GM12878 (cell line): ENCODE measurements around the gene SOBP. TPM values are rescaled to one million over a fixed set of nuclear protein-coding genes. Genes with fewer than 3 reads are reported as not detected.

Experiments
- ATAC-seq: fragments of 200-7000 bp; cut with Tn5 transposase; 3 replicates; pipeline ENCODE4 v1.9.1; 2020; ENCODE audit warnings: mild to moderate bottlenecking, moderate library complexity
- BruUV-seq: library from RNA; stranded (reverse); fragments of 400-500 nt; replicated peaks from 2 replicates; lab custom pipeline; 2021; lab: Mats Ljungman, UMichigan
- CTCF ChIA-PET: fragments of 300-600 bp; sonication (Branson Sonifier 250); formaldehyde crosslinking; extraction: SDS; loops from one replicate; lab custom pipeline; 2021; ENCODE audit warnings: inconsistent platforms; lab: Yijun Ruan, JAX
- POLR2A ChIA-PET: fragments of 350-600 bp; formaldehyde crosslinking; extraction: SDS; loops from one replicate; lab custom pipeline; 2021; ENCODE audit warnings: inconsistent platforms; lab: Charles Lee
- RAD21 ChIA-PET: fragments of 300-600 bp; sonication (Branson Sonifier 250); formaldehyde crosslinking; loops from one replicate; lab custom pipeline; 2023; ENCODE audit warnings: antibody characterized with exemption; ENCODE audit not compliant: unreplicated experiment; lab: Charles Lee
- SMC1A ChIA-PET: fragments of 300-600 bp; sonication (Branson Sonifier 250); formaldehyde crosslinking; loops from one replicate; lab custom pipeline; 2023; ENCODE audit not compliant: unreplicated experiment, uncharacterized antibody; lab: Charles Lee
- DNase-seq: peaks from one replicate; pipeline ENCODE4 v3.0.0-alpha.2; 2011; ENCODE audit warnings: low read depth, low spot score
- FAIRE-seq: peaks from 3 replicates; lab custom pipeline; 2011; peaks lifted over from hg19 to GRCh38; lab: Jason Lieb, UNC
- H2AFZ ChIP-seq: 2 replicates; pipeline ENCODE4 v1.6.0; 2011; ENCODE audit warnings: low read depth, low read length, control low read depth; ENCODE audit not compliant: control insufficient read depth
- H3K27ac ChIP-seq: 2 replicates; pipeline ENCODE4 v1.5.1; 2011; ENCODE audit warnings: control low read depth; ENCODE audit not compliant: control insufficient read depth, insufficient read depth
- H3K27me3 ChIP-seq, 2 experiments: replicated peaks in 1 of 2; 2 replicates each; pipeline versions ENCODE4 v1.6.0 to v1.6.1; 2011; ENCODE audit warnings: low read length in 1 of 2; ENCODE audit not compliant: control insufficient read depth in 2 of 2, insufficient read depth in 2 of 2
- H3K36me3 ChIP-seq, 2 experiments: 2 replicates each; pipeline ENCODE4 v1.5.1; 2011; ENCODE audit warnings: low read length in 1 of 2; ENCODE audit not compliant: control insufficient read depth in 2 of 2, insufficient read depth in 2 of 2
- H3K4me1 ChIP-seq: 2 replicates; pipeline ENCODE4 v1.6.1; 2011; ENCODE audit warnings: mild to moderate bottlenecking, low read length, moderate library complexity, mixed read lengths; ENCODE audit not compliant: control insufficient read depth, insufficient read depth
- H3K4me2 ChIP-seq: 2 replicates; pipeline ENCODE4 v1.6.0; 2011; ENCODE audit warnings: control low read depth; ENCODE audit not compliant: control insufficient read depth, insufficient read depth
- H3K4me3 ChIP-seq: fragments of 200-600 bp; sonication (generic); 2 replicates; pipeline ENCODE4 v1.5.1; 2016
- H3K79me2 ChIP-seq: 2 replicates; pipeline ENCODE4 v1.6.0; 2011; ENCODE audit warnings: low read length; ENCODE audit not compliant: control insufficient read depth, insufficient read depth
- H3K9ac ChIP-seq: 2 replicates; pipeline ENCODE4 v1.8.0; 2011; ENCODE audit warnings: low read length, control low read depth, mixed read lengths; ENCODE audit not compliant: control insufficient read depth, insufficient read depth
- H3K9me3 ChIP-seq: replicated peaks from 3 replicates; pipeline ENCODE4 v1.5.1; 2011; ENCODE audit warnings: mild to moderate bottlenecking, low read length; ENCODE audit not compliant: control insufficient read depth, insufficient read depth
- H4K20me1 ChIP-seq: 2 replicates; pipeline ENCODE4 v1.6.0; 2011; ENCODE audit not compliant: control insufficient read depth, insufficient read depth
- BHLHE40 ChIP-seq, 2 experiments: fragments of 450-650 bp in 1 of 2; IDR thresholded peaks; 2 replicates each; pipeline ENCODE4 v1.6.1; 2011 to 2017; ENCODE audit warnings: low read depth in 2 of 2, borderline replicate concordance in 1 of 2, improper control_type of control experiment in 1 of 2, low read length in 1 of 2, mild to moderate bottlenecking in 1 of 2
- CBFB ChIP-seq: IDR thresholded peaks from 2 replicates; pipeline ENCODE4 v1.6.1; 2016; ENCODE audit warnings: antibody characterized with exemption, low read depth
- CBX3 ChIP-seq: fragments of 200-600 bp; sonication (generic); IDR thresholded peaks from 2 replicates; pipeline ENCODE4 v1.6.1; 2016; ENCODE audit warnings: low read depth, borderline replicate concordance
- CBX5 ChIP-seq: sonication (generic); IDR thresholded peaks from 2 replicates; pipeline ENCODE4 v1.6.1; 2016; ENCODE audit warnings: low read depth, moderate library complexity, mild to moderate bottlenecking, inconsistent platforms
- CHD4 ChIP-seq: fragments of 200-600 bp; sonication (generic); IDR thresholded peaks from 2 replicates; pipeline ENCODE4 v1.6.1; 2016; ENCODE audit warnings: mild to moderate bottlenecking
- ESRRA ChIP-seq: IDR thresholded peaks from 2 replicates; pipeline ENCODE4 v1.6.1; 2012; ENCODE audit warnings: mild to moderate bottlenecking, low read length, improper control_type of control experiment
- GABPA ChIP-seq: IDR thresholded peaks from 2 replicates; pipeline ENCODE4 v1.6.1; 2014; ENCODE audit warnings: antibody characterized with exemption, low read depth, mild to moderate bottlenecking, inconsistent platforms
- MTA3 ChIP-seq: IDR thresholded peaks from 2 replicates; pipeline ENCODE4 v1.6.1; 2012; ENCODE audit warnings: low read length, inconsistent platforms, borderline replicate concordance
- NRF1 ChIP-seq: conservative IDR thresholded peaks from 2 replicates; pipeline ENCODE4 v1.6.1; 2011; ENCODE audit warnings: mild to moderate bottlenecking, low read depth, low read length, improper control_type of control experiment
- PML ChIP-seq: IDR thresholded peaks from 2 replicates; pipeline ENCODE4 v1.6.1; 2012; ENCODE audit warnings: low read length, inconsistent platforms
- POU2F2 ChIP-seq: IDR thresholded peaks from 3 replicates; pipeline ENCODE4 v1.6.1; 2011; ENCODE audit warnings: low read depth, mild to moderate bottlenecking, low read length, borderline replicate concordance
- RFX5 ChIP-seq: IDR thresholded peaks from 2 replicates; pipeline ENCODE4 v1.6.1; 2011; ENCODE audit warnings: low read depth, low read length, improper control_type of control experiment
- SREBF1 ChIP-seq: IDR thresholded peaks from 2 replicates; pipeline ENCODE4 v1.6.1; 2012; ENCODE audit warnings: mild to moderate bottlenecking, low read length
- STAT1 ChIP-seq: fragments of 450-650 bp; conservative IDR thresholded peaks from 2 replicates; pipeline ENCODE4 v1.6.1; 2014; ENCODE audit warnings: antibody characterized with exemption, mild to moderate bottlenecking
- SUPT20H ChIP-seq: IDR thresholded peaks from 2 replicates; pipeline ENCODE4 v1.6.1; 2011; ENCODE audit warnings: low read depth, mild to moderate bottlenecking, low read length, moderate library complexity, borderline replicate concordance; ENCODE audit not compliant: control insufficient read depth
- WGBS: methylation state at CpG from one replicate; pipeline ENCODE4 v1.1.6; 2016; ENCODE audit warnings: low lambda C conversion rate; ENCODE audit not compliant: insufficient replicate concordance, insufficient coverage; ENCODE audit errors: missing lambda C conversion rate; 5-methylcytosine and 5-hydroxymethylcytosine counted together
- in situ Hi-C: fragments of 300-500 bp; cut with MboI; formaldehyde crosslinking; loops from 9 replicates; pipeline ENCODE4 v1.14.3; 2018; ENCODE audit warnings: mixed read lengths
- intact Hi-C: fragments of 100-400 bp; cut with micrococcal nuclease; formaldehyde crosslinking; loops from one replicate; pipeline ENCODE4 v1.14.2; 2022; ENCODE audit not compliant: unreplicated experiment
- polyA plus RNA-seq, 11 experiments: library from polyadenylated mRNA; depleted of rRNA in 4 of 11; unstranded in 6 of 11; stranded (reverse) in 5 of 11; fragments of >200 nt; fragmentation: Nextera tagmentation in 4 of 11; fragmentation: Illumina TruSeq in 1 of 11; extraction: Ambion mirVana in 4 of 11; extraction: Trizol in 1 of 11; gene quantifications; 1 replicate in 1 of 11; 2 replicates in 10 of 11; pipeline versions ENCODE4 v1.2.1 to v1.2.3, GENCODE V29; 2011 to 2016; ENCODE audit warnings: inconsistent platforms in 2 of 11, missing spikeins in 2 of 11, low read depth in 1 of 11
- total RNA-seq, 4 experiments: library from RNA; depleted of rRNA in 3 of 4; stranded (reverse); fragments of >200 nt in 3 of 4; fragmentation: Illumina TruSeq in 1 of 4; extraction: Trizol in 1 of 4; gene quantifications; 2 replicates each; pipeline versions ENCODE4 v1.2.1 to v1.2.3, GENCODE V29; 2013 to 2021
- TF ChIP-seq, protein P1 (sequence below): IDR thresholded peaks from 2 replicates; pipeline ENCODE4 v1.6.1; 2012; ENCODE audit warnings: low read length, inconsistent platforms
- TF ChIP-seq, protein P2 (sequence below): fragments of 450-650 bp; IDR thresholded peaks from 2 replicates; pipeline ENCODE4 v1.6.1; 2017; ENCODE audit warnings: mild to moderate bottlenecking, moderate library complexity
- TF ChIP-seq, protein P3 (sequence below): IDR thresholded peaks from 2 replicates; pipeline ENCODE4 v1.6.1; 2011; ENCODE audit warnings: mild to moderate bottlenecking, low read depth, low read length, moderate library complexity; ENCODE audit not compliant: insufficient replicate concordance
- TF ChIP-seq, protein P4 (sequence below): fragments of 450-650 bp; IDR thresholded peaks from 2 replicates; pipeline ENCODE4 v1.6.1; 2014; ENCODE audit warnings: mild to moderate bottlenecking

SOBP gene
- total and polyA plus RNA-seq, 10 of the 15 experiments (the other 5 are each of a cell fraction or from before 2014, with no cell fraction given): 0.49 to 1.9 (median 0.78) TPM

DNA sequence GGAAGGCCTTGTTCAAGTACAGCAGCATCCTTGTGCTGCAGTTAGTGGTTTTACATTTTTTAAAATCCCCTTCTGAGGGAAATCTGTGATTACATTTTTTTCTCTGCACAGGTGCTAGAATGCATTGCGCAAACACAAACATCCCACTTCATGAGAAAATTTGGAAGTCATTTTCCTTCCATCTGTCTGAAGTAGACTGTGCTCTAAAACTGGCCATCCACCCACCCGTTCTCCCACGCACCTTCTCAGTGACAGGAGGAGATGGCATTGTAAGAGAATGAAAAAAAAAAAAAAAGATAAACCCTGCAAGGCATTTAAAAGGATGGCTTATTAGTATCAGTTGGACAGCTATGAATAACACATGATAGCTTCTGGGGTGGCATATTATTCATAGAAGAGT, 65.0 kb downstream of the SOBP start:
- H3K4me1 ChIP-seq: peaks cover 3% of the 10 kb centered on the region; the same call in 1 of the 2 replicates
- ChIA-PET POLR2A (no interaction called here), RAD21 (no interaction called here), CTCF (no interaction called here), SMC1A (no interaction called here)
- no peaks in the 10 kb centered on the region for H3K36me3 ChIP-seq
- no peak overlapping the region for H3K4me3 ChIP-seq
- FAIRE-seq (no peak), ATAC-seq (no peak), DNase-seq (no peak)
- H2AFZ ChIP-seq: no peak overlapping the region
- H3K9me3 ChIP-seq: no peaks in the 10 kb centered on the region
- 86% methylated on average over 3 of the region's 3 CpGs for WGBS
- no peak for TF ChIP-seq RFX5
- TF ChIP-seq, protein P1, sequence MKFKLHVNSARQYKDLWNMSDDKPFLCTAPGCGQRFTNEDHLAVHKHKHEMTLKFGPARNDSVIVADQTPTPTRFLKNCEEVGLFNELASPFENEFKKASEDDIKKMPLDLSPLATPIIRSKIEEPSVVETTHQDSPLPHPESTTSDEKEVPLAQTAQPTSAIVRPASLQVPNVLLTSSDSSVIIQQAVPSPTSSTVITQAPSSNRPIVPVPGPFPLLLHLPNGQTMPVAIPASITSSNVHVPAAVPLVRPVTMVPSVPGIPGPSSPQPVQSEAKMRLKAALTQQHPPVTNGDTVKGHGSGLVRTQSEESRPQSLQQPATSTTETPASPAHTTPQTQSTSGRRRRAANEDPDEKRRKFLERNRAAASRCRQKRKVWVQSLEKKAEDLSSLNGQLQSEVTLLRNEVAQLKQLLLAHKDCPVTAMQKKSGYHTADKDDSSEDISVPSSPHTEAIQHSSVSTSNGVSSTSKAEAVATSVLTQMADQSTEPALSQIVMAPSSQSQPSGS: no peak
- TF ChIP-seq CBX3: no peak
- TF ChIP-seq SUPT20H: no peak
- TF ChIP-seq BHLHE40 (IDR thresholded peaks at IDR 0.05; ENCODE audit: borderline replicate concordance in 1 of 2, low read depth in 2 of 2, low read length in 1 of 2): no peak
- TF ChIP-seq CBFB: no peak
- no peak for TF ChIP-seq STAT1
- TF ChIP-seq, protein P2, sequence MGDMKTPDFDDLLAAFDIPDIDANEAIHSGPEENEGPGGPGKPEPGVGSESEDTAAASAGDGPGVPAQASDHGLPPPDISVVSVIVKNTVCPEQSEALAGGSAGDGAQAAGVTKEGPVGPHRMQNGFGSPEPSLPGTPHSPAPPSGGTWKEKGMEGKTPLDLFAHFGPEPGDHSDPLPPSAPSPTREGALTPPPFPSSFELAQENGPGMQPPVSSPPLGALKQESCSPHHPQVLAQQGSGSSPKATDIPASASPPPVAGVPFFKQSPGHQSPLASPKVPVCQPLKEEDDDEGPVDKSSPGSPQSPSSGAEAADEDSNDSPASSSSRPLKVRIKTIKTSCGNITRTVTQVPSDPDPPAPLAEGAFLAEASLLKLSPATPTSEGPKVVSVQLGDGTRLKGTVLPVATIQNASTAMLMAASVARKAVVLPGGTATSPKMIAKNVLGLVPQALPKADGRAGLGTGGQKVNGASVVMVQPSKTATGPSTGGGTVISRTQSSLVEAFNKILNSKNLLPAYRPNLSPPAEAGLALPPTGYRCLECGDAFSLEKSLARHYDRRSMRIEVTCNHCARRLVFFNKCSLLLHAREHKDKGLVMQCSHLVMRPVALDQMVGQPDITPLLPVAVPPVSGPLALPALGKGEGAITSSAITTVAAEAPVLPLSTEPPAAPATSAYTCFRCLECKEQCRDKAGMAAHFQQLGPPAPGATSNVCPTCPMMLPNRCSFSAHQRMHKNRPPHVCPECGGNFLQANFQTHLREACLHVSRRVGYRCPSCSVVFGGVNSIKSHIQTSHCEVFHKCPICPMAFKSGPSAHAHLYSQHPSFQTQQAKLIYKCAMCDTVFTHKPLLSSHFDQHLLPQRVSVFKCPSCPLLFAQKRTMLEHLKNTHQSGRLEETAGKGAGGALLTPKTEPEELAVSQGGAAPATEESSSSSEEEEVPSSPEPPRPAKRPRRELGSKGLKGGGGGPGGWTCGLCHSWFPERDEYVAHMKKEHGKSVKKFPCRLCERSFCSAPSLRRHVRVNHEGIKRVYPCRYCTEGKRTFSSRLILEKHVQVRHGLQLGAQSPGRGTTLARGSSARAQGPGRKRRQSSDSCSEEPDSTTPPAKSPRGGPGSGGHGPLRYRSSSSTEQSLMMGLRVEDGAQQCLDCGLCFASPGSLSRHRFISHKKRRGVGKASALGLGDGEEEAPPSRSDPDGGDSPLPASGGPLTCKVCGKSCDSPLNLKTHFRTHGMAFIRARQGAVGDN: no peak
- TF ChIP-seq, protein P3, sequence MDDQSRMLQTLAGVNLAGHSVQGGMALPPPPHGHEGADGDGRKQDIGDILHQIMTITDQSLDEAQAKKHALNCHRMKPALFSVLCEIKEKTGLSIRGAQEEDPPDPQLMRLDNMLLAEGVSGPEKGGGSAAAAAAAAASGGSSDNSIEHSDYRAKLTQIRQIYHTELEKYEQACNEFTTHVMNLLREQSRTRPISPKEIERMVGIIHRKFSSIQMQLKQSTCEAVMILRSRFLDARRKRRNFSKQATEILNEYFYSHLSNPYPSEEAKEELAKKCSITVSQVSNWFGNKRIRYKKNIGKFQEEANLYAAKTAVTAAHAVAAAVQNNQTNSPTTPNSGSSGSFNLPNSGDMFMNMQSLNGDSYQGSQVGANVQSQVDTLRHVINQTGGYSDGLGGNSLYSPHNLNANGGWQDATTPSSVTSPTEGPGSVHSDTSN: no peak
- TF ChIP-seq CBX5: no peak
- no peak for TF ChIP-seq SREBF1
- TF ChIP-seq ESRRA: no peak
- TF ChIP-seq NRF1: no peak
- no peak for TF ChIP-seq GABPA
- no peak for TF ChIP-seq PML
- TF ChIP-seq MTA3: no peak
- TF ChIP-seq POU2F2: no peak
- no peak for TF ChIP-seq CHD4
- TF ChIP-seq, protein P4, sequence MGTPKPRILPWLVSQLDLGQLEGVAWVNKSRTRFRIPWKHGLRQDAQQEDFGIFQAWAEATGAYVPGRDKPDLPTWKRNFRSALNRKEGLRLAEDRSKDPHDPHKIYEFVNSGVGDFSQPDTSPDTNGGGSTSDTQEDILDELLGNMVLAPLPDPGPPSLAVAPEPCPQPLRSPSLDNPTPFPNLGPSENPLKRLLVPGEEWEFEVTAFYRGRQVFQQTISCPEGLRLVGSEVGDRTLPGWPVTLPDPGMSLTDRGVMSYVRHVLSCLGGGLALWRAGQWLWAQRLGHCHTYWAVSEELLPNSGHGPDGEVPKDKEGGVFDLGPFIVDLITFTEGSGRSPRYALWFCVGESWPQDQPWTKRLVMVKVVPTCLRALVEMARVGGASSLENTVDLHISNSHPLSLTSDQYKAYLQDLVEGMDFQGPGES: no peak
- no peak overlapping the region for H3K27ac ChIP-seq
- no peaks in the 10 kb centered on the region for H3K79me2 ChIP-seq
- in situ Hi-C loops: no loop called here
- no peak overlapping the region for H3K9ac ChIP-seq
- H3K27me3 ChIP-seq: no peaks in the 10 kb centered on the region
- no peak overlapping the region for H3K4me2 ChIP-seq
- no TSS peak for BruUV-seq
- intact Hi-C loops: no loop called here
- no peaks in the 10 kb centered on the region for H4K20me1 ChIP-seq
